Urinary bladder (tissue), 4 donors: ENCODE data around the gene EPB41L5. TPM values are rescaled to one million over a fixed set of nuclear protein-coding genes. Genes with fewer than 3 reads are reported as not detected.
A peak's percentile ranks its signal among the peaks of the same experiment; 100 is the strongest.

Experiments
- DNase-seq: peaks from one replicate; pipeline ENCODE4 v3.0.0-alpha.2; 2015; ENCODE audit errors: extremely low spot score
- H3K27ac ChIP-seq: one replicate; pipeline ENCODE4 v1.5.1; 2013; ENCODE audit warnings: low read depth, mild to moderate bottlenecking, moderate library complexity
- H3K36me3 ChIP-seq: one replicate; pipeline ENCODE4 v1.6.1; 2013; ENCODE audit warnings: mild to moderate bottlenecking, moderate library complexity; ENCODE audit not compliant: insufficient read depth
- H3K4me1 ChIP-seq: one replicate; pipeline ENCODE4 v1.6.1; 2013; ENCODE audit warnings: mild to moderate bottlenecking, moderate library complexity; ENCODE audit not compliant: insufficient read depth
- H3K4me3 ChIP-seq: one replicate; pipeline ENCODE4 v1.5.1; 2013; ENCODE audit warnings: low read depth, low read length
- WGBS: extraction: QIAGEN DNeasy Blood & Tissue Kit; methylation state at CpG from one replicate; pipeline ENCODE4 v1.1.7; 2013; 5-methylcytosine and 5-hydroxymethylcytosine counted together
- polyA plus RNA-seq: library from polyadenylated mRNA; stranded (reverse); fragments of 200-250 nt; gene quantifications from one replicate; pipeline ENCODE4 v1.2.3, GENCODE V29; 2013
- total RNA-seq: library from RNA; depleted of rRNA; stranded (reverse); fragments of >200 nt; gene quantifications from one replicate; pipeline ENCODE4 v1.2.3, GENCODE V29; 2014
- donor health status: healthy with polysubstance abuse.
- donor health status: healthy.

Gene EPB41L5
- total and polyA plus RNA-seq, 2 donors: 10.3 to 48.3 TPM

- 68% methylated on average over 10 of the region's 10 CpGs for WGBS
- no peak overlapping the region for H3K27ac ChIP-seq
- no peak overlapping the region for H3K4me3 ChIP-seq
- H3K4me1 ChIP-seq: no peaks in the 10 kb centered on the region
- no peaks in the 10 kb centered on the region for H3K36me3 ChIP-seq
- DNase-seq: no peak
These were observed 197.4 kb downstream of the EPB41L5 start for GRCh38 chr2:120210270-120210693.

DNA sequence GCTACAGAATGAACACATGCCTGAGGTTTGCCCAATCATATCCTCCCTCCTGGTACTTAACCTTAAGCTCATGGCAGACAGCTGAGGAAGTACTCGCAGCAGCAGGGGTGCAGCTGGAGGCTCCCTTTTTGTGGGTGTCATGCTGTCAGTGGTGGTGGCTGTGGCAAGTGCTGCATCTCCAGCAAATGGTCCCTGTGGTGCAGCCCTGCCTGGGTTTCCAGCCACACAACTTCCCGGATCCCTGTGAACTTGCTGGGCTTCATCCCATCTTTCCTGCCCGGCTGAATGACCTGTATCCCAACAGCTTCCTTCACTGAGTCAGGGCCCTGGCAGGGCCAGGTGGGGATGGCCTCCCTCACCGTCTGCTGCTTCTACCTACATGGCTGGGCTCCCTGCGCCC, 205.3 kb downstream of the EPB41L5 start:
- no peaks in the 10 kb centered on the region for H3K4me1 ChIP-seq
- DNase-seq: no peak
- no peak overlapping the region for H3K4me3 ChIP-seq
- no peak overlapping the region for H3K27ac ChIP-seq
- 95% methylated on average over 5 of the region's 5 CpGs for WGBS
- H3K36me3 ChIP-seq: no peaks in the 10 kb centered on the region

GRCh38 chr2:120219291-120219690, 206.4 kb downstream of the EPB41L5 start:
- DNase-seq: no peak
- Histone ChIP-seq H3K4me1 (no peaks in the 10 kb centered on the region), H3K27ac (no peak overlapping the region), H3K4me3 (no peak overlapping the region), H3K36me3 (no peaks in the 10 kb centered on the region)
- WGBS: 95% methylated on average over 5 of the region's 5 CpGs

GRCh38 chr2:120219766-120220165, 206.9 kb downstream of the EPB41L5 start:
- WGBS: 86% methylated on average over 5 of the region's 5 CpGs
- H3K4me1 ChIP-seq: no peaks in the 10 kb centered on the region

GRCh38 chr2:120220756-120221155, 207.9 kb downstream of the EPB41L5 start:
- no peaks in the 10 kb centered on the region for H3K36me3 ChIP-seq
- H3K4me1 ChIP-seq: no peaks in the 10 kb centered on the region
- H3K4me3 ChIP-seq: no peak overlapping the region
- WGBS: 91% methylated on average over 2 of the region's 2 CpGs
- DNase-seq: no peak
- no peak overlapping the region for H3K27ac ChIP-seq

More at GRCh38 chr2:120219766-120220165, 206.9 kb downstream of the EPB41L5 start:
- Histone ChIP-seq H3K36me3 (no peaks in the 10 kb centered on the region), H3K27ac (no peak overlapping the region), H3K4me3 (no peak overlapping the region)
- DNase-seq: no peak

- Histone ChIP-seq H3K36me3 (no peaks in the 10 kb centered on the region), H3K4me3 (no peak overlapping the region), H3K4me1 (no peaks in the 10 kb centered on the region), H3K27ac (no peak overlapping the region)
- WGBS: 95% methylated on average over 8 of the region's 8 CpGs
- no peak for DNase-seq
These were observed 208.7 kb downstream of the EPB41L5 start for GRCh38 chr2:120221616-120222015.

- H3K4me3 ChIP-seq: peak overlapping the region; percentile 64
- H3K27ac ChIP-seq: peak overlapping the region; percentile 88
- no peak for DNase-seq
- 77% methylated on average over 49 of the region's 49 CpGs for WGBS
- no peaks in the 10 kb centered on the region for H3K36me3 ChIP-seq
- no peaks in the 10 kb centered on the region for H3K4me1 ChIP-seq
These were observed 209.5 kb downstream of the EPB41L5 start for GRCh38 chr2:120222186-120223033.

DNA sequence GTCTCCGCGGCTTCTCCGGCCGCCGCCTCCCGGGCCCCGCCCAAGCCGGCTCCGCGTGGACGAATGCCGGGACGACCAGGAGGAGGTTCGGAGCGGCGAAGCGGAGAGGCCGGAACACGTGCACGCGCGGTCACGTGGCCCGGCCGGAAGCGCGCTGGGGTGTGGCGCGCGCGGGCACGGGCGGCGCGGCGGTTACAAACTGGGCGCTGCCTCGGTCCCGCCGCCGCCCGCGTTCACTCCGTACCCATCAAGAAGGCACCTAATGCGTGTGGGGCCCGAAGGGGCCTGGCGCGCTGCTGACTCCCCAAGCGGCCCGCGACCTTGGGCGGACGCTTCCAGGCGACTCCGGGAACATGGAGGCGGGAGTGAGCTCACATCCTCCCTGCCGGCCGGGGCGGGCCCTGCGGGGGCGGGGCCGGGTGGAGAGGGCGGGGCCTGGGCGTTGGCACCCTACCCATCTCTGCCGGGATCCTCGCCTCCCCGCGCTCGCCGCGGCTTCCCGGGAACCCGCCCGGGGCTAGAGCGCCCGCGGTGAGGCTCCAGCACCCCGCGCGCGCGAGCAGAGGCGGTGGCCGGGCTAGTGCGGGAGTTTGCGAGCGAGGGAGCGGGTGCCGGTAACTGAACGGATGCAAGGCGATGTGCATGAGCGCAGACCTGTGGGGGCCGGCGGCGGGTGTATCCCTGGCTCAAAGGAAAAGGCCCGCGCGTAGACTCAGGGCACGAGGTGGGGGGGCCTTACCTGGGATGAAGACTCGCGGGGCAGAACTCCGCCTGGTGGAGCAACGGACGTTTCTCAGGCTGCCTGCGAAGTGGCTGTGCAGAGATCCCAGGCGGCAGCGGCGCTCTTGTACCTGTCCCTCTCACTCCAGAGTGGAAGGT, 210.4 kb downstream of the EPB41L5 start, which contains the start of gene TMEM185B:
Gene TMEM185B (minus strand): TSS at position 367 of the 879 bp plus-strand sequence. CDS start 424 bp downstream, outside the sequence.
- Histone ChIP-seq H3K4me1 (no peaks in the 10 kb centered on the region), H3K27ac (peak within 1 kb of the TSS; percentile 88), H3K4me3 (peak within 1 kb of the TSS; percentile 64), H3K36me3 (no peaks in the 10 kb centered on the region)
- no peak for DNase-seq
- WGBS: 2% methylated on average over 108 of the region's 108 CpGs

DNA sequence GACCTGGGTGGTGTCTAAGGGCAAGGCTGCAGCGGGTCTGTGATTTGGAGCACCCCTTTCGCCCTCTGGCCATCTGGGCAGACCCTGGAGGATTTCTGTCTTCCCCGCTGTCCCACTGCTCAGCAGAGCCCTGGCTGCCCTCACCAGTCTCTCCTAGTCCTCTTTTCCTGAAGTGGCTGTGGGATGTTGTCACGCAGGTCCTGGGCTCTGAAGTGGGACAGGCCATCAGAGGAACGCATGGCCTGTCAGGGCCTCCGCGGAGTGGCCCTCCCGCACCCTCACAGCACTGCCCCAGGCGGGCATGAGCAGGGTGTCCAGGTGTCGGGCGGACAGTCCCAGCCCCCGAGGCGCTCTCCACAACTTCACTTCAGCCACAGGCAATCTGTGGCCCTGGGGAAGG, 211.4 kb downstream of the EPB41L5 start:
- 97% methylated on average over 13 of the region's 13 CpGs for WGBS
- no peak for DNase-seq
- no peaks in the 10 kb centered on the region for H3K36me3 ChIP-seq
- no peak overlapping the region for H3K27ac ChIP-seq
- H3K4me3 ChIP-seq: no peak overlapping the region
- H3K4me1 ChIP-seq: no peaks in the 10 kb centered on the region

GRCh38 chr2:120224735-120225548, 212.1 kb downstream of the EPB41L5 start:
- Histone ChIP-seq H3K4me1 (no peaks in the 10 kb centered on the region), H3K36me3 (no peaks in the 10 kb centered on the region), H3K4me3 (no peak overlapping the region), H3K27ac (no peak overlapping the region)
- WGBS: 97% methylated on average over 9 of the region's 9 CpGs
- DNase-seq: no peak

- DNase-seq: no peak
- no peak overlapping the region for H3K4me3 ChIP-seq
- H3K4me1 ChIP-seq: no peaks in the 10 kb centered on the region
- no peak overlapping the region for H3K27ac ChIP-seq
- WGBS: 89% methylated on average over 9 of the region's 9 CpGs
- H3K36me3 ChIP-seq: no peaks in the 10 kb centered on the region
These were observed 212.7 kb downstream of the EPB41L5 start for GRCh38 chr2:120225549-120226065.

DNA sequence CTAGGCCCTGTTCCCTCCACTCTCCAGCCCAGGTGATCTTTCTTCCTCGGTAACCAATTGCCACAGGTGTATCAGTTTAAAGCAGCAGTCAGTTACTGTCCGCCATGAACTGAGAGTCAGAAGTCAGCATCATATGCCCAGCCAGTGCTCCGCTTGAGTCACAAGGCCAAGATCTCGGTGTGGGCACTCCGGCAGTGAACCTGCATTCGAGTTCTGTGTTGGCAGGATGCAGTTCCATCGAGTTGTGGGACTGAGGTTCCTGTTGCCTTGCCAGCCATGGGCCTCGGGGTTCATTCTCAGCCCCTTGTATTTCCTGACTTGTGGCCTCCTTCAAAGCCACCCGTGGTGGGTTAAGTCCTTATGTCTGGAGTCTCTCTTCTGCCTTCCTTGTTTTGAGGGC, 213.4 kb downstream of the EPB41L5 start:
- WGBS: 86% methylated on average over 9 of the region's 9 CpGs
- DNase-seq: no peak
- Histone ChIP-seq H3K36me3 (no peaks in the 10 kb centered on the region), H3K4me1 (no peaks in the 10 kb centered on the region), H3K4me3 (no peak overlapping the region), H3K27ac (no peak overlapping the region)
